Karpas-422 (cell line): ENCODE results near the gene MGLL. TPM values are rescaled to one million over a fixed set of nuclear protein-coding genes. Genes with fewer than 3 reads are reported as not detected.

Experiments used
- DNase-seq: peaks from one replicate; pipeline ENCODE4 v3.0.0-alpha.2; 2015
- H2AFZ ChIP-seq: fragments of 200-600 bp; sonication (generic); 2 replicates; pipeline ENCODE4 v1.6.1; 2014; ENCODE audit warnings: antibody characterized with exemption, low read length, mixed read lengths
- H3K27ac ChIP-seq: fragments of 200-600 bp; sonication (generic); 2 replicates; pipeline ENCODE4 v1.5.1; 2014; ENCODE audit warnings: mild to moderate bottlenecking, low read length, moderate library complexity
- H3K27me3 ChIP-seq: fragments of 200-600 bp; sonication (generic); 2 replicates; pipeline ENCODE4 v1.6.1; 2014; ENCODE audit warnings: low read length, mixed read lengths
- H3K36me3 ChIP-seq: fragments of 200-600 bp; sonication (generic); 2 replicates; pipeline ENCODE4 v1.6.1; 2014; ENCODE audit warnings: low read length, mixed read lengths; ENCODE audit not compliant: insufficient read depth
- H3K4me1 ChIP-seq: fragments of 200-600 bp; sonication (generic); 2 replicates; pipeline ENCODE4 v1.6.1; 2014; ENCODE audit warnings: mild to moderate bottlenecking, low read length, mixed read lengths
- H3K4me2 ChIP-seq: fragments of 200-600 bp; sonication (generic); 2 replicates; pipeline ENCODE4 v1.6.1; 2014; ENCODE audit warnings: low read length, low read depth, mild to moderate bottlenecking; ENCODE audit not compliant: poor library complexity, severe bottlenecking
- H3K4me3 ChIP-seq: fragments of 200-600 bp; sonication (generic); 2 replicates; pipeline ENCODE4 v1.5.1; 2014; ENCODE audit warnings: mild to moderate bottlenecking, antibody characterized with exemption, low read length, mixed read lengths
- H3K79me2 ChIP-seq: fragments of 200-600 bp; sonication (generic); 2 replicates; pipeline ENCODE4 v1.6.1; 2014; ENCODE audit warnings: mild to moderate bottlenecking, low read length, mixed read lengths
- H3K9ac ChIP-seq: fragments of 200-600 bp; sonication (generic); 2 replicates; pipeline ENCODE4 v1.6.0; 2014; ENCODE audit warnings: low read length
- H3K9me2 ChIP-seq: fragments of 200-600 bp; sonication (generic), shearing (Covaris generic); replicated peaks from 2 replicates; pipeline ENCODE4 v1.6.0; 2014; ENCODE audit warnings: mild to moderate bottlenecking, low read length, moderate library complexity; ENCODE audit not compliant: insufficient read depth
- H3K9me3 ChIP-seq: fragments of 300-700, 200-600 bp; sonication (generic); 2 replicates; pipeline ENCODE4 v1.6.1; 2014; ENCODE audit warnings: low read length, mixed read lengths
- H4K20me1 ChIP-seq: fragments of 200-600 bp; sonication (generic); 2 replicates; pipeline ENCODE4 v1.6.1; 2014; ENCODE audit warnings: mild to moderate bottlenecking, antibody characterized with exemption, low read length, low read depth; ENCODE audit not compliant: insufficient read depth
- total RNA-seq: library from RNA; depleted of rRNA; stranded (reverse); fragments of >200 nt; shearing (Covaris generic); gene quantifications from 2 replicates; pipeline ENCODE4 v1.2.3, GENCODE V29; 2014; ENCODE audit warnings: low replicate concordance; rRNA removed

The MGLL gene
- total RNA-seq, 1 experiment from 2014 or later, result 58.0 TPM

- no peak for DNase-seq
- Histone ChIP-seq H3K4me1 (peaks cover 9% of the 10 kb centered on the region), H3K27me3 (no peaks in the 10 kb centered on the region), H4K20me1 (no peaks in the 10 kb centered on the region), H3K9ac (no peak overlapping the region), H3K27ac (no peak overlapping the region), H2AFZ (no peak overlapping the region), H3K36me3 (no peaks in the 10 kb centered on the region), H3K9me2 (no peaks in the 10 kb centered on the region), H3K4me2 (no peak overlapping the region), H3K79me2 (peaks cover 36% of the 10 kb centered on the region), H3K4me3 (no peak overlapping the region), H3K9me3 (no peaks in the 10 kb centered on the region)
These were observed 182.9 kb downstream of the MGLL start for GRCh38 chr3:127639173-127640041.

Other genes starting within 250 kb of the MGLL start
- 34.7 and 36.9 TPM in 2 replicates for gene TPRA1, start 231.8 kb downstream of the MGLL start, total RNA-seq
- gene MCM2, start 224.1 kb downstream of the MGLL start, total RNA-seq, result 43.7 and 79.2 TPM in 2 replicates
- gene PODXL2, start 193.3 kb downstream of the MGLL start, total RNA-seq, result 30.9 and 62.1 TPM in 2 replicates
- gene ABTB1, start 149.6 kb downstream of the MGLL start, total RNA-seq, result 20.1 and 25.5 TPM in 2 replicates
- gene KBTBD12, start 92.7 kb upstream of the MGLL start, total RNA-seq, result not detected in 2 replicates
- gene SEC61A1, start 229.9 kb upstream of the MGLL start, total RNA-seq, result 85.3 and 86.3 TPM in 2 replicates